ENCODE results near the gene KRTAP10-3.
"Not testable (repeated sequence)": the region's sequence is repeated elsewhere in the genome, so short reads cannot be mapped to it uniquely, and the experiment has no call there.

Gene KRTAP10-3, protein sequence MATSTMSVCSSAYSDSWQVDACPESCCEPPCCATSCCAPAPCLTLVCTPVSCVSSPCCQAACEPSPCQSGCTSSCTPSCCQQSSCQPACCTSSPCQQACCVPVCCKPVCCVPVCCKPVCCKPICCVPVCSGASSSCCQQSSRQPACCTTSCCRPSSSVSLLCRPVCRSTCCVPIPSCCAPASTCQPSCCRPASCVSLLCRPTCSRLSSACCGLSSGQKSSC

DNA sequence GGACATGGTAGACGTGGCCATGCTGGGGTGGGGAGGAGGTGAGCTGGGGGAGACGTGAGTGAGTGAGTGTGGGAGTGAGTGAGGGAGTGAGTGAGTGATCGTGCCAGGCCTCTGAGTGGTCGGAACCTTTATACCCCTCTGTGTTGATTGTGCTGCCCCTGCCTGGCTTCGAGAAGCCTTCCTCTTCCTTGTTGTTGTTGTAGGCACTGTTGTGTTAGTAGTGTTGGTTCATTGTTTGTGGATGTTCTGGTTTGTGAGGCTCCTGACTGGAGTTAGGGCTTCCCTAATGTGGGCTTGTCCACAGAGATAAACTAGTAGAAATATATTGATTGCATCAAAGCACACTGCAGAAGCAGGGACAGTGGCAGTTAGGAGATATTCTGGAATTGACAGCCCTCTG, at the start of gene KRTAP10-3:
KRTAP10-3 (minus strand) TSS at position 101 of the 400 bp plus-strand sequence; CDS start at position 21, 80 bp downstream.
- DNase-seq = no peak

DNA sequence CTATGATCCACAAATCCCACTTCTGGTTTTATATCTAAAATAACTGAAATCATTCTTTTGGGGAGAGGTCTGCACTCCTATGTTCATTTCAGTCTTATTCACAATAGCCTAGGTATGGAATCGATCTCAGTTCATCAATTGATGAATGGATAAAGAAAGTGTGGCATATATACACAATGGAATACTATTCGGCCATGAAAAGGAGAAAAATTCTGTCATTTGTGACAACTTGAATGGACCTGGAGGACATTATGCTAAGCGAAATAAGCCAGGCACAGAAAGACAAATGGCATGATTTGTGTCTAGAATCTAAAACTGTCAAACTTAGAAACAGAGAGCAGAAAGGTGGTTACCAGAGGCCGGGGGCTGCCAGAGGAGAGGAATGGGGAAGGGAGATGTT, 47.9 kb upstream of the KRTAP10-3 start:
- DNase-seq = no peak

DNA sequence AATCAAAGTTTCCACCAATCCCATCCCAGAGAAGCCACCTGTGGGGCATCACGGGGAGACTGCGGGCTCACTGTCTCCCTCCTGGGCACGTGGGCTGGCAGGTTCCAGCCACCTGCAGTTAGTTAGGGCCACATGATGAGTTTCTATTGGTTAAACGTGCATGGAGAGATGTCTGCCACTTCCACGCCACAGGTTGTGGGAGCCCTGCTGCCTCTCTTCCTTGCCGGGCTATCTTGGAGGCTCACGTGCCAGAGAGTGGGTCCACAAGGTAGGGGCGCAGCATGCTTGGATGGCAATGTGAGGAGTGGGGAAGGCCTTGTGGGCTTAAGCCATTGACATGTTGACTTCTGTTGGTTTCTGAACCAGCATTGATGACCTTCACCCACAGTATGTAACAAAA, 45.3 kb upstream of the KRTAP10-3 start:
- DNase-seq = no peak

DNA sequence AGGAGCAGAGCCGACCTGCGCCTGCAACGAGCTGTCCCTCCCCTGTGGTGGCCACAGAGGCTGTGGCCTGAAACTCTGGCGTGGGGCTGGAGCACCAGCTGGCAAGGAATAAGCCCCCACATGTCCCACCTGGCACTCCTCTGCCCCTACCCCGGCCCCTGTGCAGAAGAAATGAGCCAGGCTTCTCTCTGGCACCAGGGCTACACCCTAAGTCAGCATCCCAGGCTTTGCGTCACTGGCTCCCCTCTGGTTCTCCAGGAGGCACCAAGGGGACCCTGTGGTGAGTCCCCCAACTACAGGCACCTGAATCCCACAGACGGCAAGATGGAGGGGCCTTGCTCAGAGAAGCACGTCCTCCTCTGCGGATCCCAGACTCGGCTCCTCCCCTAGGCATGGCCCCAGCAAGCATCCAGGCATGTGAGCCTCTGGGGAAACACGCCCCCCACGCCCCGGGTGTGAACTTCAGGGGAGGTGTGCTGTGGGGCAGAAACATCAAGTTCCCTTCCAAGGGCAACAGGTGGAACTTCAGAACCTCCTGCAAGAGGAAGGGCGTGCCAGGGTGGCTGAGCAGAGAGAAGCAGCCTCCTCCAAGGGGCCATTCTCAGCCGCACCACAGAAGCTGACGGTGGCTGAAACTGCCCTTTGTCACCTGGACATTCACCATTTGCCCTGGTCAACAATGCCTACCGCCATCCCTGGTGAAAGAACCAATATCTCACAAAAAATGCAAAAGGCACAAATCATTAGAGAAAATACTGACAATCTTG, 44.7 kb upstream of the KRTAP10-3 start:
- DNase-seq = no peak

DNA sequence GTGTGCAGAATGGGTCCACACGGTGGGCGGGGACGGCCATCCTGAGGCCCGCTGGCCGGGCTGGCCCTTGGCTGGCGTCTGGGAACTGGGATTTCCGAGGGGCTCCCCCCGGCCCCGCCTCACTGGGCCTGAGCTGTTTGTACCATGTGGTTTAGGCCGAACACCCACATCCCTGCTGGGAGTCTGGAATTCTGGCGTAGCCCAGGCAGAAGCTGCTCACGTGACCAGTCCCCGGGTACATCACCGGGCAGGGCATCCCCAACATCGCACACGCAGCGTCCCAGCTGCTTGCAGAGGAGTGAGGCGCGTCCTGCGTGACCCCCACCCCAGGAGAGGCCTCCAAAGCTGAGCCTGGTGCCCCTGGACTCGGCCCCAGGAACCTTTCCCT, 43.9 kb upstream of the KRTAP10-3 start:
- no peak for DNase-seq

DNA sequence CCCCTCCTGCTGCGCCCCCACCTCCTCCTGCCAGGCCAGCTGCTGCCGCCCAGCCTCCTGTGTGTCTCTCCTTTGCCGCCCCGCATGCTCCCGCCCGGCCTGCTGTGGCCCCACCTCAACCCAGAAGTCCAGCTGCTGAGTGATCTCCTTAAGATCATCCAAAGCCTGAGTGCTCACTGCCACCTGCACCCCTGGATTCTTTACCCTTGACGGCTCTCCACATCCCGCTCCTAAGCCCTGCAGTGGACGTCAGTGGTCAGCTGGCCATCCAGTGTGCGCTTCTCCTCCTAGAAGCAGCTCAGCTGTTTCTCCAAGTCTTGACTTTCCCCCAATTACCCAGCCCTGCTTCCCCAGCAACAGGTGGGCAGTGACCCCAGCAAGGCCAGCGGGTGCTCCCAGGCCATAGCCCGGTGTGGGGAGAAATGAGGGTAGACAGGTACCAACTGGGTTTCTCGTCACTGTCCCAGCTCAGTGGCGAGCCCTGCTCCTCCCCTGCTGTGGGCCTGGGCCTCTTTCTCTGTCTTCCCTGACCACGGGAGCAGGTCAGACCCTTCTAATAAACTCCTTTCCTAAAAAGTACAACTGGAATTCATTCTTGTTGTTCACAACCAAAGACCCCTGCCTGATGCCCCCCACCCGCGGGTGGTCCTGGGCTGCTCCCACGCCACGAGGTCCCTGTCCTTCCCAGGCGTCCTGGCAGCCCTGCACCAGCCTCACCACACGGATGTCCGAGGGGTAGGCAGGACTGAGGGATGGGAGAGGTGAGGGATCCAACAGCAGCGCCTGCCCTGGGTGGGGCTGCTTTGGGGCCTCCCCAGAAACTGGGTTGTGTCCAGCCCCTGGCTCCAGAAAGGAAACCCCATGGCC, 43.2 kb upstream of the KRTAP10-3 start:
- DNase-seq = no peak

DNA sequence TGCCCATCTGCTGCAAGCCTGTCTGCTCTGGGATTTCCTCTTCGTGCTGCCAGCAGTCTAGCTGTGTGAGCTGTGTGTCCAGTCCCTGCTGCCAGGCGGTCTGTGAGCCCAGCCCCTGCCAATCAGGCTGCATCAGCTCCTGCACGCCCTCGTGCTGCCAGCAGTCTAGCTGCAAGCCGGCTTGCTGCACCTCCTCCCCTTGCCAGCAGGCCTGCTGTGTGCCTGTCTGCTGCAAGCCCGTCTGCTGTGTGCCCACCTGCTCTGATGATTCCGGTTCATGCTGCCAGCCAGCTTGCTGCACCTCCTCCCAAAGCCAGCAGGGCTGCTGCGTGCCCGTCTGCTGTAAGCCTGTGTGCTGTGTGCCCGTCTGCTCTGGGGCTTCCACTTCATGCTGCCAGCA, 42.5 kb upstream of the KRTAP10-3 start:
- not testable (repeated sequence) for DNase-seq

DNA sequence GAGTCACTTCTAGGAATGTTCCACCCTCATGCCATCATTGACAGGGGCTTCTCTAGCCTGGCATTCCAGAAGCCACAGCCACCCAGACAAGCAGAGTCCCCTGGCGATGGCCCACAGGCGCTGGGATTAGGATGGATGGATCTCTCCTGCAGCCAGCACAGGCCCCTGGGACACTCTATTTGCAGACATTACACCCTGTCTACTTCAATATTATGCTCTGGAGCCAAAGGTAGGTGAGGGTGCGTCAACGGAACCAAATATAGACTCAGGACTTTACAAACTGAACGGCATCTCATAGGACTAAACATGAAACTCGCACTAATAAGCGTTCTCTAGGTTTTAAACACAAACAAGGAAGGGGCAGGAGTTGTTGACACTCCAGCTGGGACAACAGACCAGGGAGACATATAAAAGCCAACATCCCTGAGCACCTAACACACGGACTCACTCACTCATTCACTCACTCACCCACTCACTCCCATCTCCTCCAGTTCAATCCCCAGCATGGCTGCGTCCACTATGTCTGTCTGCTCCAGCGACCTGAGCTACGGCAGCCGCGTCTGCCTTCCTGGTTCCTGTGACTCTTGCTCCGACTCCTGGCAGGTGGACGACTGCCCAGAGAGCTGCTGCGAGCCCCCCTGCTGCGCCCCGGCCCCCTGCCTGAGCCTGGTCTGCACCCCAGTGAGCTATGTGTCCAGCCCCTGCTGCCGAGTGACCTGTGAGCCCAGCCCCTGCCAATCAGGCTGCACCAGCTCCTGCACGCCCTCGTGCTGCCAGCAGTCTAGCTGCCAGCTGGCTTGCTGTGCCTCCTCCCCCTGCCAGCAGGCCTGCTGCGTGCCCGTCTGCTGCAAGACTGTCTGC, 41.8 kb upstream of the KRTAP10-3 start, which contains the start of gene KRTAP10-7:
KRTAP10-7 (plus strand) TSS at position 480 of the 861 bp plus-strand sequence; CDS start at position 505, 25 bp downstream.
- DNase-seq = not testable (repeated sequence)

DNA sequence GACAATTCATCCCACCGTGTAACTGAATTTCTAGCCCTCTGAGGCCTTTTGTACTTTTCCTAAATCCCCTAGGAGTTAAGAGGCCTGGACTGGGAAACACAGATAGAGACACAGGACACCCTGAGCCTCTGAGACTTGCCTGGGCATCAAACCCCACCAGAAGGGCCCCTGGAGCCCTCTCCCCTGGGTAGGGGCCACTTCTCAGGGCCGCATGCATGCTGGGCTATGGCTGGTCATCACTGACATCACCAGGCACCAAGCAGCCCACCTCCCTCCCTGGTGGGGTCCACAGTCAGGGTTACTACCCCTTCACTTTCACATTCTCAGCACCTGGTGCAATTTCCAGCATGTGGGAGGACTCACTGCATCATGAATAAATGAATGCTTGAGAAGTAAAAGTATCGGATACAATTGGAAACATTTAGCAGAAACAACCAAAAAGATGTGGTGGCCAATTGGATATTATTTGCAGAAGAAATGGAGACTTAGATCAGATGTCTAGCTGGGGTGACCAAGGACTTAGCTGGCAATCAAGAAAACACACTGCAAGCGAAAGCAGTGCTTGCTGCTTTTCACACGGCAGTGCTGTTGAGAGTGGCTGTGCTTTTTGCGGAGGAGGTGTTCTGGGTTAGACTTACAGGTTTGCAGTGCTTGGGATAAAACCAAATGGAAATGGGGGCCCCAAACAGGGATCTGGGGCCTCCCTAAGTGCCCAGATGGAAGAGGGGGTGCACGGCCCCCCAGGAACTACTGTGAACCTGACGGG, 40.9 kb upstream of the KRTAP10-3 start:
- no peak for DNase-seq

DNA sequence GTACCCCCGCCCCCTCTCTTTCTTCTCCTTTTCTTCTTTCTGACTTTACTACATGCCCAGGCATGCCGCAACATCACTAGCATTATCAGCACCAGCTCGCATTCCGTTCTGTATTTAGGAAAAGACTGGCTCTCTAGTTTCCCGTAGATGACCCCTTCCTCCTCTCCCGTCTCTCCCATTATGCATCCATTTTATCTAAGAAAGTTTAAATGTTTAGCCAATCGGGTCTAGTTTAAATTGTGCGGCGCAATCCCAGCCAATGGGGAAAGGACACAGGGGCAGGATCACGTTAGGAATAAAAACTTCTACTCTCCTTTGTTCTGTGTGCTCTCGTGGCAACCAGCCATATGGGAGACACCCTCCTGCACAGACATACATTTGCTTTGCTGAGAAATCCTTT, 39.5 kb upstream of the KRTAP10-3 start:
- no peak for DNase-seq

DNA sequence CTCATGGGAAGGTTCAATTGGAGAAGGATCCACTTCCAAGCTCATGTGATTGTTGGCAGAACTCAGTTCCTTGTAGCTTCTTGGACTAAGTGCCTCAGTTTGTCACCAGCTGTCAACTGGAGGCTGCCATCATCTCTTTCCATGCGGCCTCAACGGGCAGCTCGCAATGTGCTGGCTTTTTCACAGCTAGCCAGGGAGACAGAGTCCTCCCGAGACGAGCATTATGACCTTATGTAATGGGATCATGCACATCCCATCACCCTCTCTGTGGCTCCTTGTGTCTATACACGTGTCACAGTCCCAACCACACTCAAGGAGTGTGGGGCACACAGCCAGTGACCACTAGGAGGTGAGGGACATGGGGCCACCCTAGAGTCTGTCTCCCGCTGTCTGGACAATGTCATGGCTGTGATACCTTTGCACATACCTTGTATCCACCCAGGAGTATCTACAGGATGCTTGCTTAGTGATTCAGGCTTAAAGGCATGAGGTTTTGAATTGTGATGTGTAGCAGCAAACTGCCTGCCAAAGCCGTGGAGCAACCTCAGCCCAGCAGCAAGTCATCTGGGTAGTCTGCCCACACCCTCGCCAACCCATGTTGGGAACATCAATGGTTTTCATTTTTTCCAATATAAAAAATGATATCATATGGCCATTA, 37.6 kb upstream of the KRTAP10-3 start:
- DNase-seq = no peak

DNA sequence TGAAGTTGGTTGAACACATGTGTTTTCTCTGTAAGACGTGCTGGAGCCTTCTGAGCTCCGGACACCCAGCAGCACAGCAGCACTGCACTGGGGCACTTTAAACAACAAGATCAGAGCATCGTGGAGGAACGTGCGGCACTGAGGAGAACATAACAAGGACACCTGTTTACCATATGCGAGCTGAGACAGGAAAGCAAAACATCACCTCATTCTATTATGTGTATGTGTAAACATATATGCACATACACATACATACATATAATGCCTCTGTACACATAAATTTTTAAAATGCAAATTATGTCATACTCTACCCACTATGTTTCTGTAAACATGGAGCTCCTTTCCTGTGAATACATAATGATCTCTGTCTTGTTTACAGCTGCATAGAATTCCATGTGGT, 36.9 kb upstream of the KRTAP10-3 start:
- no peak for DNase-seq

DNA sequence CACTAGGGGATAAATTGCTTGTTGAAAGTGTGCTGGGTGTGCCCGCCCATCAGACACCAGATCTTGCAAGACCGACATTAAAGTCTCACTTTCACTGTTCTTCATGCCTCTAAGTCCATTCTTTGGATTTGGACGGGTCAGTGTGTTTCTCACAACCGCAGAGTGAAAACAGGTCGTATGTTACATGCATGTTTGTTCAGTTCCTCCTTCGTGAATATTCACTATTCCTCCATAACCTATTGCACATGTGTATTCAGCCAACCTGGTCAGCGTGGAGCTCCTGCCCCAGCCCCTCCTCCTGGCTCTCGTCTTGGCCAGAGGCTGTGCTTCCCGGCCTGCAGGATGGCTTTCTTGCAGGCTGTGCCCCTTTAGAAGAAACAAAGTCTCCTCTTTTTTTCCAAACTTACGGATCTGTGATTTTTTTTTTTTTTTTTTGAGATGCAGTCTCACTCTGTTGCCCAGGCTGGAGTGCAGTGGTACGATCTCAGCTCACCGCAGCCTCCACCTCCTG, 35.9 kb upstream of the KRTAP10-3 start:
- no peak for DNase-seq

DNA sequence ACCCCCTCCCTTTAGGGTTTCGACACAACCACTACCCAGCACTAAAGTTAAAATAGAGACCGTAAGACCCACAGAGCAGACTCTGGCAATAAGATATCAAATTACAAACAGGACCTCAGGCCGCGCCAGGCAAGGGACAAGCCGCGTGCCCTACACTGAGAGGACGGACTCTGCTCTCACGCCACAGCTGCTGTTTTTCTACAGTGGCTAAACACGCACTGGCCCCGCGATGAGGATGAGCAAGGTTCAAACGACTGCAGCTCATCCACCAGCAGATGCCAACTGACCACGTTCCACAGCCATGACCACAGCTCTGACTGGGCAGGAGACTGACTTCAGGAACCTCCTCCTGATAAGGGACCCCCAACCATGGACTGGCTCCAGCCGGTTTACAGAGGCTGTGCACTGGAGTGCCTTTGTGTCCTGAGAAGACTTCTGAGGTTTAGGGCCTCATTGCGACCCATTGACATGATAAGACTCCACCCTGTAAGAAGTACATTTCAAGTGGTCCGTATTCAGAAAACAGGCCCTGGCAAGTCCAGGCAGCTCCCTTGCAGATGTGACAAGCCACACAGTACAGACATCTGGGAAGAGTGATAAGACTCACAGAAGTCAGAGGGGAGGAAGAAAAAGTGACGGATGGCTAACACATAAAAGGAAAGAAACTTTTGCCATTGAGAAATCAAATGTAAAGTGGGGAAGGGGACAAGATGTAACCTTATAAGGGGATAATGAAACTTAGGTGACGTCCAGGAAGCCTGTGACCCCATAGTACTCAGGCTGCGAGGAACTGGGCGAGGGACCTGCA, 35.2 kb upstream of the KRTAP10-3 start:
- no peak for DNase-seq

DNA sequence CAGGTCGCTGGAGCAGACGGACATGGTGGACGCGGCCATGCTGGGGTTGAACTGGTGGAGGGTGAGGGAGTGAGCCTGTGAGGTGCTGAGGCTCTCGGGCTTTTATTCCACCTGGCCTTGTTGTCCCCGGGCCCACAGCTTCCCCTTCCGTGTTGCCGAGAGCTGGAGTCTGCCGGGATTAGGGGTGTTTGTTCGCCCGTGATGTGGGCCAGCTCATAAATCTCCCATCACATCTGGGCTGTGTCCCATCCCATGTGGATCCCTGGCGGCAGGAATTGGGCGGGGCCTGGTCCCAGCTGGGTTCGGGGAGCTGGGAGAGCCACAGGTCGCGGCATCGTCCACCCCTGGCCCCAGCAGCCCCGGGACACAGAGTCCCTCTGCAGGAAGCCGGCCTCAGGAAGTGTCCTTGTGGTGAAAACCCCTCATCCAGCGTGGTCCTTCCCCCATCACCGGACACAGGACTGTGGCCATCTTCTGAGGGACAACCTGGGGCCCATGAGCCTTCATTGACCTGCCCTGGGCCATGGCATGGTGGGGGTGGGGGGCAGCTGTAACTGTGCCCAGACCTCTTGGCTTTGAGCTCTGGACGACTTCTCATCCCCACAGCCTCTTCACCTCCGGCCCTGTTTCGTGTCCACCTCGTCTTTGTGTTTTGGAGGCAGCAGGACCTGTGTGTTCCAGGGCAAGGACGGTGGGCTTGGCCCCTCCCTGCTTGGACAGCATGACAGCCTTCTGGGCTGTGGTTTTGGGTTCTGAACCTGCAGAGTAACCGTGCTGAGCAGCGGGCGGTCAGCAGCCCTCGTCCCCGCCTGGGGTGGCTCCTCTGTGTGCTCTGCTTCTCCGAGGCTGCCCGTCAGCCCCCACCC, 34.1 kb upstream of the KRTAP10-3 start, which contains the start of gene KRTAP10-6:
KRTAP10-6 (minus strand) TSS at position 60 of the 866 bp plus-strand sequence; CDS start at position 39, 21 bp downstream.
- no peak for DNase-seq

DNA sequence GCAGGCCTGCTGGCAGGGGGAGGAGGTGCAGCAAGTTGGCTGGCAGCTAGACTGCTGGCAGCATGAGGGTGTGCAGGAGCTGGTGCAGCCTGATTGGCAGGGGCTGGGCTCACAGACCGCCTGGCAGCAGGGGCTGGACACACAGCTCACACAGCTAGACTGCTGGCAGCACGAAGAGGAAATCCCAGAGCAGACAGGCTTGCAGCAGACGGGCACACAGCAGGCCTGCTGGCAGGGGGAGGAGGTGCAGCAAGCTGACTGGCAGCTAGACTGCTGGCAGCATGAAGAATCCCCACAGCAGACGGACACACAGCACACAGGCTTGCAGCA, 33.2 kb upstream of the KRTAP10-3 start:
- DNase-seq = not testable (repeated sequence)

DNA sequence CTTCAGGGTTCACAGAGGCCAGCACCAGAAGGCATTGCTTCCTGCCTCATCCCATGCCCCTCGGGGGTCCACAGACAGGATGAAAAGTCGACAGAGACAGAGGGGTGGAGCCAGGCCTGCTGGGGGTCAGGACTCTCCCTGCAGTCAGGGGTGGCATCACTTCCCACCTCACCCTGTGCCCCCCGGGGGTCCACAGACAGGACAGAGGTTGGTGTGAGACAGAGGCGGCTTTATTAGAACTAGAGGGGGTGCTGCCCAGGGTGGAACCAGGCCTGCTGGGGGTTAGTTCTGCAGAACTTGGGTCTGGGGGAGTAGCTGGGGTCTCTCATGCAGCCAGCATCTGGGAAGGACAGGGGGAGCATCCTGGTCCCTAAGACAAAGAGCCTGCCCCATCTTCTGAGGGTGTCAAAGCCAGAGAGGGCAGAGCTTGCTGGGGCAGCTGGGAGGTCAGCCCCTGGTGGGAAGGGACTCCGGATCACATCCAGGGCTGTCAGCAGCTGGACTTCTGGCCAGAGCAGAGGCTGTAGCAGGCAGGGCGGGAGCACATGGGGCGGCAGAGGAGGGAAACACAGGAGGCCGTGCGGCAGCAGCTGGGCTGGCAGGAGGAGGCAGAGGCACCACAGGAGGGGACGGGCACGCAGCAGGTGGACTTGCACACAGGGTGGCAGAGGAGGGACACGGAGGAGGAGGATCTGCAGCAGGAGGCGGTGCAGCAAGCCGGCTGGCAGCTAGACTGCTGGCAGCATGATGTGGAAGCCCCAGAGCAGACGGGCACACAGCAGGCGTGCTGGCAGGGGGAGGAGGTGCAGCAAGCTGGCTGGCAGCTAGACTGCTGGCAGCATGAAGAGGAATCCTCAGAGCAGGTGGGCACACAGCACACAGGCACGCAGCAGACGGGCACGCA, 32.6 kb upstream of the KRTAP10-3 start:
- DNase-seq = not testable (repeated sequence)

DNA sequence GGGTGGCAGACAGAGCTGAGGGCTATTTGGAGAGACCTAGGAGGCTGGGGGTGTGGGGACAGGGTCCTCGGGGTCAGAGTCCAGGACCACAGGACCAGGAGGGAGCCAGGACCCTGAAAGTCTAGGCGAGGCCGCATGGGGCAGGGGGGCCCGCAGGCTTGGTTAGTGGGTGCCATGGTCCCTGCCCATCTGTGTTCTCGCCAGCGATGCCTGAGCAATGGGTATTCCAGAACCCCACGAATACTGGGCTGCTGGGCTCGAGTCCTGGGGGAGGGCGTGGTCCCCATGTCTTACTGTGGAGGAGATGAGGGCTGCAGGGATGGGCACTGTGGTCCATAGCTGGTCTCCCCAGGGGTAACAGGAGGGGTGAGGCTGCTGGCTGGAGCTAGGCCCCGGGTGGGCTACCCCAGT, 31.7 kb upstream of the KRTAP10-3 start:
- no peak for DNase-seq
